ENCODE measurements around the gene TLK2.

The TLK2 gene

GRCh38 chr17:62657145-62657665, 178.6 kb downstream of the TLK2 start:
- H3K36me3 ChIP-seq (ENCODE audit: control insufficient read depth in 2 of 2, insufficient read depth in 1 of 2, low read length in 2 of 2) = peaks cover 0 to 13% of the 10 kb centered on the region in 2 experiments; a peak in 1 of 3 replicates
- H3K9me3 ChIP-seq (ENCODE audit: control insufficient read depth, insufficient read depth, low read depth, low read length) = no peaks in the 10 kb centered on the region
- no peak overlapping the region for H3K27ac ChIP-seq (ENCODE audit: extremely low read depth, low read depth, low read length)
- POLR2A ChIA-PET = no interaction called here
- TF ChIP-seq ZSCAN16 (tag by site-specific recombination; IDR thresholded peaks at IDR 0.05) = no peak
- peak; percentile 30; the same call in 1 of the 2 replicates for TF ChIP-seq TRIM28 (IDR thresholded peaks at IDR 0.05; ENCODE audit: borderline replicate concordance, low read length)
- no peak for TF ChIP-seq ZNF560 (tag by site-specific recombination; IDR thresholded peaks at IDR 0.05; ENCODE audit: borderline replicate concordance)
- CTCF ChIA-PET = interaction anchor here (0.6 to 1.0 kb wide), 2 partner anchors 175 to 235 kb away, joined by 3 read pairs; no protein-coding TSS in a partner anchor
- no peak overlapping the region for H3K4me3 ChIP-seq (ENCODE audit: low read depth, low read length)
- peaks cover 9% of the 10 kb centered on the region for H3K4me1 ChIP-seq (ENCODE audit: control insufficient read depth, insufficient read depth, low read length)

- no peaks in the 10 kb centered on the region for H3K9me3 ChIP-seq (ENCODE audit: control insufficient read depth, insufficient read depth, low read depth, low read length)
- peaks cover 6% of the 10 kb centered on the region for H3K4me1 ChIP-seq (ENCODE audit: control insufficient read depth, insufficient read depth, low read length)
- TF ChIP-seq ZNF23 (tag by site-specific recombination; IDR thresholded peaks at IDR 0.05; ENCODE audit: borderline replicate concordance) (no peak), RBAK (tag by site-specific recombination; IDR thresholded peaks at IDR 0.05) (no peak), ZNF701 (tag by site-specific recombination; IDR thresholded peaks at IDR 0.05) (0 out of 2 replicates have a peak, but pooled peaks have one; percentile 58)
- ChIA-PET POLR2A (no interaction called here), CTCF (interaction anchor here (0.7 kb wide), 1 partner anchor 1245 kb away, joined by 5 read pairs; no protein-coding TSS in a partner anchor)
- H3K4me3 ChIP-seq (ENCODE audit: low read depth, low read length) = no peak overlapping the region
- peaks cover 0 to 13% of the 10 kb centered on the region in 2 experiments; a peak in 1 of 3 replicates for H3K36me3 ChIP-seq (ENCODE audit: control insufficient read depth in 2 of 2, insufficient read depth in 1 of 2, low read length in 2 of 2)
- no peak overlapping the region for H3K27ac ChIP-seq (ENCODE audit: extremely low read depth, low read depth, low read length)
Observed at GRCh38 chr17:62657690-62658089, 179.1 kb downstream of the TLK2 start.

DNA sequence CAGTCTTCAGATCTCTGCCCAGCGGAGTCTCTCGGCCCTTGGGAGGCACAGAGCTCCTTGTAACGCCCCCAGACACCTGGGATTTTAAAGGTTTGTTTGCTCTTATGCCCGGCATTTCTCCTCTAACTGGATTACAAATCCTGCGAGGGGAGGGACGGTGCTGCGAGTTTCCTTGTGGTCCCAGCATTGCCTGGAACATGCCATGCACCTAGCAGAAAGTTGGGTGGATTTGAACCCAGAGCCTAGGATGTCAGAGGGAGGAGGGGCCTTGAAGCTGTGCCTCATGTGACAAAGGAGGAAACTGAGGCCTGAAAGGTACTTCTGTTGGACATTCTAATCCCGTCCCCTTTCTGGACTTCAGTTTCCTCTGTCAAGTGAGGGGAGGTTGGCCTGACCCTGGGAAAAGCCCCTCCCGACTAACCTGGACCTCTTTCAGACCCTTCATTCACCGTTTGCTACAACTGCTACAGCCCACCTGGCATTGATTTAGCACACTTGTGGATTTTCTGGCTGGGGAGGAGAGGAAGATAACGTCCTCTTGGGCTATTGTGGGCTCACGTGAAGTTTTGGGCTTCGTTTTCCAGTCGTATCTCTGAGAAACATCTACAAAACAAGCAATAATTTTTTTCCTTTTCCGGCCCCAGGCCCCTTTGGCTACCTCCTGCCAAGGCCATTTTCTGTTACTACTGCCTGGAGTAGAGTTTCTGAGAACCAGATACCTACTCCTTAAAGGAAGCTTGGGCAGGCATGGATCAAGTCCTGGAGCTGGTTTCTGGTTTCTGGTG, 179.7 kb downstream of the TLK2 start:
- H3K4me1 ChIP-seq (ENCODE audit: control insufficient read depth, insufficient read depth, low read length) = peaks cover 2% of the 10 kb centered on the region; the same call in 1 of the 2 replicates
- H3K9me3 ChIP-seq (ENCODE audit: control insufficient read depth, insufficient read depth, low read depth, low read length) = no peaks in the 10 kb centered on the region
- no peak overlapping the region for H3K4me3 ChIP-seq (ENCODE audit: low read depth, low read length)
- TF ChIP-seq ZNF175 (tag by site-specific recombination; IDR thresholded peaks at IDR 0.05) = no peak
- no peak for TF ChIP-seq ZNF138 (tag by site-specific recombination; IDR thresholded peaks at IDR 0.05; ENCODE audit: borderline replicate concordance)
- TF ChIP-seq OVOL3 (tag by site-specific recombination; IDR thresholded peaks at IDR 0.05) = no peak
- no peak for TF ChIP-seq ZNF133 (tag by site-specific recombination; IDR thresholded peaks at IDR 0.05)
- no peak for TF ChIP-seq ZBTB6 (tag by site-specific recombination; IDR thresholded peaks at IDR 0.05)
- no peak for TF ChIP-seq ZNF354C (tag by site-specific recombination; IDR thresholded peaks at IDR 0.05; ENCODE audit: borderline replicate concordance, low read depth)
- no peak for TF ChIP-seq ZNF302 (tag by site-specific recombination; IDR thresholded peaks at IDR 0.05; ENCODE audit: low read depth)
- TF ChIP-seq ZNF624 (tag by site-specific recombination; IDR thresholded peaks at IDR 0.05) = no peak
- TF ChIP-seq YY1 (tag by site-specific recombination; IDR thresholded peaks at IDR 0.05) = no peak
- TF ChIP-seq ZNF221 (tag by site-specific recombination; IDR thresholded peaks at IDR 0.05; ENCODE audit: borderline replicate concordance) = no peak
- TF ChIP-seq ZNF707 (tag by site-specific recombination; IDR thresholded peaks at IDR 0.05) = no peak
- TF ChIP-seq ZNF184 (tag by site-specific recombination; IDR thresholded peaks at IDR 0.05) = no peak
- no peak for TF ChIP-seq ZNF658 (tag by site-specific recombination; IDR thresholded peaks at IDR 0.05)
- TF ChIP-seq, protein P1, sequence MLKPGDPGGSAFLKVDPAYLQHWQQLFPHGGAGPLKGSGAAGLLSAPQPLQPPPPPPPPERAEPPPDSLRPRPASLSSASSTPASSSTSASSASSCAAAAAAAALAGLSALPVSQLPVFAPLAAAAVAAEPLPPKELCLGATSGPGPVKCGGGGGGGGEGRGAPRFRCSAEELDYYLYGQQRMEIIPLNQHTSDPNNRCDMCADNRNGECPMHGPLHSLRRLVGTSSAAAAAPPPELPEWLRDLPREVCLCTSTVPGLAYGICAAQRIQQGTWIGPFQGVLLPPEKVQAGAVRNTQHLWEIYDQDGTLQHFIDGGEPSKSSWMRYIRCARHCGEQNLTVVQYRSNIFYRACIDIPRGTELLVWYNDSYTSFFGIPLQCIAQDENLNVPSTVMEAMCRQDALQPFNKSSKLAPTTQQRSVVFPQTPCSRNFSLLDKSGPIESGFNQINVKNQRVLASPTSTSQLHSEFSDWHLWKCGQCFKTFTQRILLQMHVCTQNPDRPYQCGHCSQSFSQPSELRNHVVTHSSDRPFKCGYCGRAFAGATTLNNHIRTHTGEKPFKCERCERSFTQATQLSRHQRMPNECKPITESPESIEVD (tag by site-specific recombination; IDR thresholded peaks at IDR 0.05) = no peak
- TF ChIP-seq ZNF521 (tag by site-specific recombination; IDR thresholded peaks at IDR 0.05) = no peak
- no peak for TF ChIP-seq KLF1 (tag by site-specific recombination; IDR thresholded peaks at IDR 0.05)
- no peak for TF ChIP-seq ZNF311 (tag by site-specific recombination; IDR thresholded peaks at IDR 0.05; ENCODE audit: borderline replicate concordance)
- TF ChIP-seq, protein P2, sequence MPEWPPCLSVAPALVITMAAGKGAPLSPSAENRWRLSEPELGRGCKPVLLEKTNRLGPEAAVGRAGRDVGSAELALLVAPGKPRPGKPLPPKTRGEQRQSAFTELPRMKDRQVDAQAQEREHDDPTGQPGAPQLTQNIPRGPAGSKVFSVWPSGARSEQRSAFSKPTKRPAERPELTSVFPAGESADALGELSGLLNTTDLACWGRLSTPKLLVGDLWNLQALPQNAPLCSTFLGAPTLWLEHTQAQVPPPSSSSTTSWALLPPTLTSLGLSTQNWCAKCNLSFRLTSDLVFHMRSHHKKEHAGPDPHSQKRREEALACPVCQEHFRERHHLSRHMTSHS (tag by site-specific recombination; IDR thresholded peaks at IDR 0.05) = no peak
- H3K27ac ChIP-seq (ENCODE audit: extremely low read depth, low read depth, low read length) = no peak overlapping the region
- H3K36me3 ChIP-seq (ENCODE audit: control insufficient read depth in 2 of 2, insufficient read depth in 1 of 2, low read length in 2 of 2) = peaks cover 0 to 13% of the 10 kb centered on the region in 2 experiments; a peak in 1 of 3 replicates
- ChIA-PET CTCF (interaction anchor here (0.7 kb wide), 1 partner anchor 1246 kb away, joined by 5 read pairs; no protein-coding TSS in a partner anchor), POLR2A (no interaction called here)

All from HEK293 (cell line).